Right cardiac atrium (tissue), 5 donors: Measurements from ENCODE around the gene PLCL2. TPM values are rescaled to one million over a fixed set of nuclear protein-coding genes. Genes with fewer than 3 reads are reported as not detected.

Experiments used
- ATAC-seq, 2 donors: fragments of 200-7000 bp; cut with Tn5 transposase; one replicate each; pipeline versions ENCODE4 v1.8.0 to v1.9.1; 2020; ENCODE audit warnings: moderate library complexity in 2 of 2, mild to moderate bottlenecking in 1 of 2
- DNase-seq, 3 donors: peaks; one replicate each; pipeline ENCODE4 v3.0.0-alpha.2; 2020
- H3K27ac ChIP-seq: one replicate; pipeline ENCODE4 v1.5.1; 2013; ENCODE audit warnings: mild to moderate bottlenecking, low read length, control low read depth, moderate library complexity
- H3K27me3 ChIP-seq: one replicate; pipeline ENCODE4 v1.6.1; 2013; ENCODE audit not compliant: control insufficient read depth, insufficient read depth
- H3K4me1 ChIP-seq: one replicate; pipeline ENCODE4 v1.6.1; 2013; ENCODE audit warnings: low read length; ENCODE audit not compliant: control insufficient read depth, insufficient read depth
- H3K4me3 ChIP-seq: one replicate; pipeline ENCODE4 v1.5.1; 2013; ENCODE audit warnings: low read length, control low read depth
- H3K9me3 ChIP-seq: one replicate; pipeline ENCODE4 v1.6.1; 2013; ENCODE audit warnings: low read length; ENCODE audit not compliant: control insufficient read depth
- WGBS: extraction: QIAGEN DNeasy Blood & Tissue Kit; methylation state at CpG from one replicate; pipeline ENCODE4 v1.1.7; 2013; 5-methylcytosine and 5-hydroxymethylcytosine counted together
- intact Hi-C, 4 donors: fragments of 100-400 bp; cut with DNase I; formaldehyde crosslinking; loops; one replicate each; pipeline versions ENCODE4 v1.11.0 to v1.14.0; 2022 to 2023
- long read RNA-seq, 4 donors: library from polyadenylated mRNA; unstranded; transcript quantifications; one replicate each; pipeline ENCODE4 v2.0.0, GENCODE V29; 2020 to 2021
- polyA plus RNA-seq: library from polyadenylated mRNA; stranded (reverse); fragments of 200-250 nt; gene quantifications from one replicate; pipeline ENCODE4 v1.2.3, GENCODE V29; 2013
- total RNA-seq, 4 donors: library from RNA; stranded (reverse); fragmentation: NEBNext Ultra II Directional; extraction: Animal tissue kit (Norgen Biotek cat#: 25700); gene quantifications; one replicate each; pipeline ENCODE4 v1.2.1, GENCODE V29; 2021
- donor health status: healthy with polysubstance abuse.
- donor health status: DM: no; HTN: yes; CAD: no.
- donor health status: DM: no; HTN: no; CAD: no.
- donor health status: DM: no; HTN: yes; CAD: no; lungs with severe emphysema.
- donor health status: DM: yes; HTN: yes; CAD: no.

The PLCL2 gene
- total RNA-seq (10 to 100 TPM; 36.7 to 47.4 (median 37.0) TPM), polyA plus RNA-seq (12.5 TPM)
- long read RNA-seq, donor 1, full-length matches to known transcripts: 48 of 82 reads
- long read RNA-seq, donor 1, partial matches to known transcripts: 7 of 82 reads
- long read RNA-seq, donor 1, other reads (novel, unspliced or antisense): 27 of 82 reads
- long read RNA-seq, donor 2, full-length matches to known transcripts: 38 of 59 reads
- long read RNA-seq, donor 2, partial matches to known transcripts: 3 of 59 reads
- long read RNA-seq, donor 2, other reads (novel, unspliced or antisense): 18 of 59 reads
- long read RNA-seq, donor 3, full-length matches to known transcripts: 19 of 36 reads
- long read RNA-seq, donor 3, partial matches to known transcripts: 9 of 36 reads
- long read RNA-seq, donor 3, other reads (novel, unspliced or antisense): 8 of 36 reads
- long read RNA-seq, donor 4, full-length matches to known transcripts: 24 of 33 reads
- long read RNA-seq, donor 4, partial matches to known transcripts: 1 of 33 reads
- long read RNA-seq, donor 4, other reads (novel, unspliced or antisense): 8 of 33 reads

DNA sequence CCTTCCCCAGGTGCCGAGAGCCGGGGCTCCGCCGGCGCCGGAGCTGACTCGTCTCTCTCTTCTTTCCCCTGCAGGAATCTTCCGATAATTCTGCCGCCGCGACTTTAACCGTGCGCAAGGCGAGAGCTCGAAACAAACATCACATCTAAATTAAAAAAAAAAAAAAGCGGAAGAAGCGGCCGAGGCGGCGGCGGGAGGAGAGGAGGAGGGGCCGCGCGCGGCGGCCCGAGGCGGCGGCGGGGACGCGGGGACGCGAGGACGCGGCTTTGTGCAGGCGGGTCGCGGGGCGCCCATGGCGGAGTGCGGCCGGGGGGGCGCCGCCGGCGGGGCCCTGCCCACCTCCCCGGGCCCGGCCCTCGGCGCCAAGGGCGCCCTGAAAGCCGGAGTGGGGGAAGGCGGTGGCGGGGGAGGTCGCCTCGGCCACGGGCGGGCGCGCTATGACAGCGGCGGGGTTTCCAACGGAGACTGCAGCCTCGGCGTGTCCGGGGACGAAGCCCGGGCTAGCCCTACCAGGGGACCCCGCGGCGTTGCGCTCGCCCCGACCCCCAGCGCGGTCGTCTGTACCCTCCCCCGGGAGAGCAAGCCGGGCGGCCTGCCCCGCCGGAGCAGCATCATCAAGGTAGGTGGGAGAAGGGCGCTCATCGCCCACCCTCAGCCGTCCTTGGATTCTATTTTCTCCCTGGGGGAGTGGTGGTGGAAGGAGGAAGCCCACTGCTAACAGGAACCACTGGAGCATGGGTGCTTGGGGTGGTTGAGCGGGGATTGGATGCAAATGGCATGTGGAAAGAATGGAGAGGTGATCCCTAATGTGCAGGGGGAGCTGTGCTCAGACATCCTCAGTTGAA lies at the start of gene PLCL2:
TSS of gene PLCL2 (plus strand) at position 208 of the 845 bp plus-strand sequence. CDS start at position 293, 85 bp downstream.
- peak; percentile 45 to 64 for ATAC-seq
- Histone ChIP-seq H3K27ac (peak within 1 kb of the TSS; percentile 89), H3K27me3 (no peaks in the 10 kb centered on the region), H3K4me1 (peaks cover 2% of the 10 kb centered on the region), H3K4me3 (peak within 1 kb of the TSS; percentile 59), H3K9me3 (no peaks in the 10 kb centered on the region)
- WGBS: under 1% methylated on average over 87 of the region's 87 CpGs
- DNase-seq: peak; percentile 52 to 84 (median 81)
- intact Hi-C loops: loop anchor here in 3 of 4 donors (5.0 to 10.0 kb wide), 3 partner anchors 60 to 150 kb away; no protein-coding TSS in a partner anchor

DNA sequence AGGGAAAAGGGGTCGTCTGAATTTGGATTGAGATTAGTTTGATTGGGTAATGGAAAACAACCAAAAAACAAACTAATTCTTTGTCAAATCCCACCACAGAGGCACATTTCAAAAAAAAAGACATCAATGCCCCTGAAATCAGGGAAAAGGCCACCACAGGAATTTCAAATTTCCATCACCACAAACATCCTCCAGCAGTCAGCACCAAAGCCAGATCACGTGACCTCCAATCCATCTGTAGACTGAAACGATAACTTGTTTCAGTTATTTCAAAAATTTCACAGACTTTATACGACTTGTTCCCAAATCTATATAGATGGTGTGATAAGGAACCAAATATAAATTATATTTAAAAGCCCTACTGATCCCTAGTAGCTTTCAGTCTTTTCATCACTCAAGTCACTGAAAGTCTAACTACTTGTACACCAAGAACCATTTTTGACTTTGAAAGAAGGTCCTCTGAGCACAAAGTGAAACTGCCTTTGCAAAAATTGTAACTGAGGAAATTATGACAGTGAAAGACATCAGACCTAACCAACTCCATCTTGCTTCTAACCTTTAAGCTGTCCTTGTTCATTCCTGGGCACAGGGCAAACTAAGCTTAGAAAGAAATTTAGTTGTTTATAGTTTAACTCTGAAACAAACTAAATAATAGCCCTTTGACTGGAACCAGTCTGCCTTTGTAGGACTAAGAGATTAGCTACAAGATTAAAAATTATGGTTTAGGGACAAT lies 48.1 kb upstream of the PLCL2 start:
- intact Hi-C loops: no loop called here
- H3K9me3 ChIP-seq: no peaks in the 10 kb centered on the region
- DNase-seq (no peak), ATAC-seq (no peak)
- H3K4me1 ChIP-seq: peaks cover 4% of the 10 kb centered on the region
- no peak overlapping the region for H3K4me3 ChIP-seq
- 64% methylated on average over 4 of the region's 4 CpGs for WGBS
- no peak overlapping the region for H3K27ac ChIP-seq
- H3K27me3 ChIP-seq: no peaks in the 10 kb centered on the region

- H3K27me3 ChIP-seq: no peaks in the 10 kb centered on the region
- no peaks in the 10 kb centered on the region for H3K9me3 ChIP-seq
- H3K27ac ChIP-seq: peak overlapping the region; percentile 80
- 75% methylated on average over 7 of the region's 7 CpGs for WGBS
- intact Hi-C loops: no loop called here
- H3K4me3 ChIP-seq: no peak overlapping the region
- ATAC-seq (peak; percentile 37 to 47), DNase-seq (peak; percentile 31 to 84 (median 70))
- H3K4me1 ChIP-seq: peaks cover 4% of the 10 kb centered on the region
Measured at GRCh38 chr3:16837602-16838001, 47.2 kb upstream of the PLCL2 start.

- WGBS: 47% methylated on average over 1 of the region's 1 CpG
- no peak overlapping the region for H3K4me3 ChIP-seq
- no peaks in the 10 kb centered on the region for H3K9me3 ChIP-seq
- H3K4me1 ChIP-seq: peaks cover 4% of the 10 kb centered on the region
- intact Hi-C loops: no loop called here
- DNase-seq (peak in 2 of 3 donors; percentile 35 to 53), ATAC-seq (peak in 1 of 2 donors; percentile 48)
- no peaks in the 10 kb centered on the region for H3K27me3 ChIP-seq
- H3K27ac ChIP-seq: peak overlapping the region; percentile 76
Measured at GRCh38 chr3:16838561-16838960, 46.2 kb upstream of the PLCL2 start.

- DNase-seq (peak in 1 of 3 donors; percentile 32), ATAC-seq (no peak)
- H3K4me3 ChIP-seq: no peak overlapping the region
- no peaks in the 10 kb centered on the region for H3K9me3 ChIP-seq
- peaks cover 4% of the 10 kb centered on the region for H3K4me1 ChIP-seq
- 76% methylated on average over 10 of the region's 10 CpGs for WGBS
- intact Hi-C loops: no loop called here
- H3K27me3 ChIP-seq: no peaks in the 10 kb centered on the region
- H3K27ac ChIP-seq: peak overlapping the region; percentile 37
Measured at GRCh38 chr3:16839271-16840100, 45.3 kb upstream of the PLCL2 start.

- DNase-seq (no peak), ATAC-seq (no peak)
- intact Hi-C loops: no loop called here
- H3K4me3 ChIP-seq: no peak overlapping the region
- 60% methylated on average over 1 of the region's 1 CpG for WGBS
- no peak overlapping the region for H3K27ac ChIP-seq
- no peaks in the 10 kb centered on the region for H3K9me3 ChIP-seq
- peaks cover 4% of the 10 kb centered on the region for H3K4me1 ChIP-seq
- no peaks in the 10 kb centered on the region for H3K27me3 ChIP-seq
Measured at GRCh38 chr3:16840101-16840424, 44.7 kb upstream of the PLCL2 start.

GRCh38 chr3:16841041-16841753 lies 43.6 kb upstream of the PLCL2 start:
- Histone ChIP-seq H3K9me3 (no peaks in the 10 kb centered on the region), H3K27ac (no peak overlapping the region), H3K4me1 (peaks cover 4% of the 10 kb centered on the region), H3K27me3 (no peaks in the 10 kb centered on the region), H3K4me3 (no peak overlapping the region)
- intact Hi-C loops: no loop called here
- no peak for ATAC-seq
- no peak for DNase-seq
- 68% methylated on average over 7 of the region's 7 CpGs for WGBS

DNA sequence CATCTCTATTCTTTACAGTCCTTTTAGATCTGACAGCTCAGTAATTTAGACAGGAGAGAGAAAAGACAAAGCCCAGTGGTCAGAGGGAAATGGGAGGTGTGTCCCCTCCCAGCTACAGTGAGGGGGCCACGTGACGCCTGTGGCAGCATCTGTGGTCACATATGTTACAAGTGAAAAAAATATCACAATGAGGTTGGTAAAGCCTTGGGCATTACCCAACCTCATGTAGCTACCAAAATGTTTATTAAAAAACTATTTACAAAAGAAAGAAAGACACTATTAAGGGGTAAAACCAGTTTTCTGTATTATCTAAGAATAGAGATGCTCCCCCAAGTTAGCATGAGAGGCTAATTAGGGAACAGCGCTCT lies 42.9 kb upstream of the PLCL2 start:
- H3K27me3 ChIP-seq: no peaks in the 10 kb centered on the region
- ATAC-seq: peak in 1 of 2 donors; percentile 20
- H3K4me3 ChIP-seq: no peak overlapping the region
- 74% methylated on average over 3 of the region's 3 CpGs for WGBS
- DNase-seq: peak in 2 of 3 donors; percentile 54 to 55
- H3K9me3 ChIP-seq: no peaks in the 10 kb centered on the region
- H3K4me1 ChIP-seq: peaks cover 4% of the 10 kb centered on the region
- no peak overlapping the region for H3K27ac ChIP-seq
- intact Hi-C loops: no loop called here

- peak; percentile 60 to 66 for ATAC-seq
- H3K9me3 ChIP-seq: no peaks in the 10 kb centered on the region
- no peak overlapping the region for H3K4me3 ChIP-seq
- peak overlapping the region; percentile 22 for H3K27ac ChIP-seq
- no peaks in the 10 kb centered on the region for H3K27me3 ChIP-seq
- DNase-seq: peak in 2 of 3 donors; percentile 69 to 72
- intact Hi-C loops: no loop called here
- WGBS: 81% methylated on average over 16 of the region's 16 CpGs
- H3K4me1 ChIP-seq: peaks cover 2% of the 10 kb centered on the region
Measured at GRCh38 chr3:16842272-16843270, 42.2 kb upstream of the PLCL2 start.
